SK-N-SH treated with all-trans-retinoic acid at 6 μM for 48 hours (cell line): ENCODE measurements around the gene GRIFIN.

ENCODE experiments used
- ATAC-seq: fragments of 200-7000 bp; cut with Tn5 transposase; 3 replicates; pipeline ENCODE4 v1.9.1; 2020; ENCODE audit warnings: mild to moderate bottlenecking, moderate library complexity
- ARNTL ChIP-seq: fragments of 450-650 bp; formaldehyde crosslinking; IDR thresholded peaks from 2 replicates; pipeline ENCODE4 v1.5.0; 2020; ENCODE audit warnings: low read depth, mild to moderate bottlenecking, moderate library complexity, borderline replicate concordance
- BACH2 ChIP-seq: fragments of 250-450 bp; sonication (Bioruptor Pico); IDR thresholded peaks from 2 replicates; pipeline ENCODE4 v1.9.0; 2021; ENCODE audit warnings: mild to moderate bottlenecking, borderline replicate concordance
- CREB5 ChIP-seq: fragments of 250-450 bp; sonication (Bioruptor Pico); IDR thresholded peaks from 2 replicates; pipeline ENCODE4 v1.5.1; 2020; ENCODE audit warnings: low read depth, mild to moderate bottlenecking, moderate library complexity
- CSDC2 ChIP-seq: fragments of 250-450 bp; sonication (Bioruptor Pico); IDR thresholded peaks from 2 replicates; pipeline ENCODE4 v1.5.0; 2020; ENCODE audit warnings: mild to moderate bottlenecking, moderate library complexity
- CSRNP3 ChIP-seq: fragments of 250-450 bp; sonication (Bioruptor Pico); IDR thresholded peaks from 2 replicates; pipeline ENCODE4 v1.5.1; 2021; ENCODE audit warnings: mild to moderate bottlenecking, moderate library complexity
- ESRRG ChIP-seq: fragments of 250-450 bp; sonication (Bioruptor Pico); IDR thresholded peaks from 2 replicates; pipeline ENCODE4 v1.6.1; 2021; ENCODE audit warnings: mild to moderate bottlenecking
- GLIS3 ChIP-seq: fragments of 250-450 bp; sonication (Bioruptor Pico); IDR thresholded peaks from 2 replicates; pipeline ENCODE4 v1.5.0; 2020; ENCODE audit warnings: mild to moderate bottlenecking, moderate library complexity
- ISL1 ChIP-seq: fragments of 250-450 bp; sonication (Bioruptor Pico); IDR thresholded peaks from 2 replicates; pipeline ENCODE4 v2.1.2; 2022; ENCODE audit warnings: mild to moderate bottlenecking, moderate library complexity
- OSR1 ChIP-seq: fragments of 250-450 bp; sonication (Bioruptor Pico); IDR thresholded peaks from 2 replicates; pipeline ENCODE4 v1.8.0; 2022; ENCODE audit warnings: moderate library complexity, mild to moderate bottlenecking, inconsistent platforms
- PATZ1 ChIP-seq: fragments of 250-450 bp; sonication (Bioruptor Pico); IDR thresholded peaks from 2 replicates; pipeline ENCODE4 v1.8.0; 2020; ENCODE audit warnings: mild to moderate bottlenecking, moderate library complexity, borderline replicate concordance
- POU6F1 ChIP-seq: fragments of 250-450 bp; sonication (Bioruptor Pico); IDR thresholded peaks from 2 replicates; pipeline ENCODE4 v1.8.0; 2021; ENCODE audit warnings: low read depth, mild to moderate bottlenecking, moderate library complexity, borderline replicate concordance
- PPARA ChIP-seq: fragments of 250-450 bp; sonication (Bioruptor Pico); IDR thresholded peaks from 2 replicates; pipeline ENCODE4 v1.5.0; 2020; ENCODE audit warnings: mild to moderate bottlenecking, borderline replicate concordance
- RARB ChIP-seq: fragments of 250-450 bp; sonication (Bioruptor Pico); IDR thresholded peaks from 2 replicates; pipeline ENCODE4 v1.8.0; 2021; ENCODE audit warnings: mild to moderate bottlenecking, moderate library complexity
- SNAI2 ChIP-seq: fragments of 250-450 bp; sonication (Bioruptor Pico); IDR thresholded peaks from 2 replicates; pipeline ENCODE4 v1.5.0; 2020; ENCODE audit warnings: mild to moderate bottlenecking, moderate library complexity
- TCF4 ChIP-seq: fragments of 250-450 bp; sonication (Bioruptor Pico); IDR thresholded peaks from 2 replicates; pipeline ENCODE4 v1.8.0; 2021; ENCODE audit warnings: mild to moderate bottlenecking, moderate library complexity, borderline replicate concordance
- TOX ChIP-seq: fragments of 250-450 bp; sonication (Bioruptor Pico); IDR thresholded peaks from 2 replicates; pipeline ENCODE4 v1.8.0; 2021; ENCODE audit warnings: mild to moderate bottlenecking, moderate library complexity, borderline replicate concordance
- TSHZ2 ChIP-seq: fragments of 250-450 bp; sonication (Bioruptor Pico); IDR thresholded peaks from 2 replicates; pipeline ENCODE4 v1.5.0; 2020; ENCODE audit warnings: mild to moderate bottlenecking, moderate library complexity
- ZC3H10 ChIP-seq: fragments of 250-450 bp; sonication (Bioruptor Pico); IDR thresholded peaks from 2 replicates; pipeline ENCODE4 v1.5.1; 2021; ENCODE audit warnings: mild to moderate bottlenecking, moderate library complexity
- ZFP3 ChIP-seq: fragments of 250-450 bp; sonication (Bioruptor Pico); IDR thresholded peaks from 2 replicates; pipeline ENCODE4 v1.5.0; 2020; ENCODE audit warnings: mild to moderate bottlenecking, moderate library complexity
- ZFP30 ChIP-seq: fragments of 450-650 bp; formaldehyde crosslinking; IDR thresholded peaks from 2 replicates; pipeline ENCODE4 v1.5.0; 2022; ENCODE audit warnings: mild to moderate bottlenecking, moderate library complexity
- ZNF565 ChIP-seq: fragments of 450-650 bp; formaldehyde crosslinking; conservative IDR thresholded peaks from 2 replicates; pipeline ENCODE4 v1.5.0; 2020; ENCODE audit warnings: low read depth, mild to moderate bottlenecking, moderate library complexity
- ZNF70 ChIP-seq: fragments of 450-650 bp; formaldehyde crosslinking; IDR thresholded peaks from 2 replicates; pipeline ENCODE4 v1.5.0; 2020; ENCODE audit warnings: mild to moderate bottlenecking, moderate library complexity

Gene GRIFIN

GRCh38 chr7:2516194-2516555 lies 40.0 kb upstream of the GRIFIN start:
- TF ChIP-seq CSRNP3: no peak
- no peak for TF ChIP-seq SNAI2
- no peak for TF ChIP-seq PPARA (CRISPR knock-in tag)
- TF ChIP-seq ZFP3: no peak
- TF ChIP-seq ISL1 (CRISPR knock-in tag): no peak
- no peak for TF ChIP-seq TCF4
- TF ChIP-seq RARB (CRISPR knock-in tag): no peak
- no peak for TF ChIP-seq OSR1
- TF ChIP-seq ZFP30 (CRISPR knock-in tag): no peak
- TF ChIP-seq ZC3H10 (CRISPR knock-in tag): no peak
- TF ChIP-seq ZNF565 (CRISPR knock-in tag): no peak
- no peak for TF ChIP-seq TOX (CRISPR knock-in tag)
- TF ChIP-seq ARNTL: no peak
- no peak for TF ChIP-seq BACH2 (CRISPR knock-in tag)
- no peak for TF ChIP-seq GLIS3
- no peak for TF ChIP-seq PATZ1 (CRISPR knock-in tag)
- ATAC-seq: no peak

- ATAC-seq: no peak
- TF ChIP-seq SNAI2 (no peak), ZFP3 (no peak), TCF4 (no peak), TSHZ2 (CRISPR knock-in tag) (no peak), CREB5 (CRISPR knock-in tag) (no peak), BACH2 (CRISPR knock-in tag) (no peak), CSDC2 (no peak), POU6F1 (no peak), GLIS3 (no peak), TOX (CRISPR knock-in tag) (no peak), CSRNP3 (no peak), PPARA (CRISPR knock-in tag) (no peak), RARB (CRISPR knock-in tag) (no peak), ZNF70 (CRISPR knock-in tag) (no peak), OSR1 (no peak), ARNTL (no peak), PATZ1 (CRISPR knock-in tag) (no peak), ISL1 (CRISPR knock-in tag) (no peak), ESRRG (CRISPR knock-in tag) (no peak)
These were observed 39.4 kb upstream of the GRIFIN start for GRCh38 chr7:2515424-2516193.
